GM18951 (cell line): ENCODE measurements around the gene SMIM44.

Source experiments
- POLR2A ChIP-seq: IDR thresholded peaks from 4 replicates; pipeline ENCODE4 v1.6.1; 2011; ENCODE audit warnings: mild to moderate bottlenecking; ENCODE audit not compliant: insufficient read length, insufficient read depth; ENCODE audit errors: extremely low read depth
- in situ Hi-C: fragments of 300-500 bp; cut with MboI; formaldehyde crosslinking; loops from one replicate; pipeline ENCODE4 v1.12.0; 2022; ENCODE audit warnings: low sequenced_read_pairs, mixed read lengths, inconsistent platforms; ENCODE audit not compliant: unreplicated experiment

SMIM44 gene

DNA sequence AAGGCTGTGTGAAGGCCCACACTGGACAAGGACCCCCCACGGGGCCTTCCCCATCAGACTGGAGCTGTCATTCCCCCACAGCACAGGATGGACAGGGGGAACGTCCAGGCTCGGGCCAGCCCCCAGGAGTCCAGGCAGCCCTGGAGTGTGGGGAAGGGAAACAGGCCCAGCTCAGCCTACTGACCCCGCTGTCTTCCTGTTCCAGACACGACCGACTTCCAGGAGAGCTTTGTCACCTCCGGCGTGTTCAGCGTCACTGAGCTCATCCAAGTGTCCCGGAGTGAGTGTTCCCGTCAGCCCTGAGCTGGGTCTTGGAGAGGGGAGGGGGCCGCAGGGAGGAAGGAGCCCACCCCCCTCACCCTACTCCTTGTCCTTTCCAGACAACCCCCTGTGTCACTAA is 49.9 kb downstream of the SMIM44 start:
- in situ Hi-C loops = no loop called here
- no peak for TF ChIP-seq POLR2A
